GM18498 (cell line): ENCODE results near the gene COG7.

Source experiments
- ATAC-seq: cut with Tn5 transposase; IDR thresholded peaks from one replicate; pipeline ENCODE4 v1.9.1; 2021; ENCODE audit warnings: mild to moderate bottlenecking, moderate library complexity; ENCODE audit not compliant: unreplicated experiment

Gene COG7

DNA sequence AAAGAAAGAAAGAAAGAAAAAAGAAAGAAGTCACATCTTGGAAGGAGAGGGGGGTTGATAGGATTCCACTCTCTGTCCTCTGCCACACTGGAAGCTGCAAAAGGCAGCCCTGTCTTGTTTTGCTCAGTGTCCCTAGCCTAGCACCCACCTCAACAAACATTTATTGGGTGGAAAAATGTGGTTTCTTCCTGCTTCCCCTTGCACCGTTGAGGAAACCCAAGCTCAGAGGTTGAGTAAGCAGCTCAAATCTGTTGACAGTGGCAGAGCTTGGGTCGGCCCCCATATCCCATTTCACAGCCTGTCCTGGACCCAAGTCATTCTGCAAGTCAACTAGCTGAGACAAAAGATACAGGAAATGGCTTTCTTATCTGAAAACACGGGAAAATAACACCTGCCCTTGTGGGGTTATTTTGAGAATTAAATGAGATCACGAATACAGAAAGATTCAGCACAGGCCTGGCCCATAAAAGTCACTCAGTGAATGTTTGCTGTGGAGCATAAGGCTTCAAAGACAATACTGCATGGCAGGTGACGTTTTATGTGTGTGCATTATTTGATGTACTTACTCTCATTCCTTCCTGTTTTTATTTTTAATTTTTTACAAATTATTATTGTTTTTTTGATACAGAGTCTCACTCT lies 87.3 kb downstream of the COG7 start:
- no peak for ATAC-seq

DNA sequence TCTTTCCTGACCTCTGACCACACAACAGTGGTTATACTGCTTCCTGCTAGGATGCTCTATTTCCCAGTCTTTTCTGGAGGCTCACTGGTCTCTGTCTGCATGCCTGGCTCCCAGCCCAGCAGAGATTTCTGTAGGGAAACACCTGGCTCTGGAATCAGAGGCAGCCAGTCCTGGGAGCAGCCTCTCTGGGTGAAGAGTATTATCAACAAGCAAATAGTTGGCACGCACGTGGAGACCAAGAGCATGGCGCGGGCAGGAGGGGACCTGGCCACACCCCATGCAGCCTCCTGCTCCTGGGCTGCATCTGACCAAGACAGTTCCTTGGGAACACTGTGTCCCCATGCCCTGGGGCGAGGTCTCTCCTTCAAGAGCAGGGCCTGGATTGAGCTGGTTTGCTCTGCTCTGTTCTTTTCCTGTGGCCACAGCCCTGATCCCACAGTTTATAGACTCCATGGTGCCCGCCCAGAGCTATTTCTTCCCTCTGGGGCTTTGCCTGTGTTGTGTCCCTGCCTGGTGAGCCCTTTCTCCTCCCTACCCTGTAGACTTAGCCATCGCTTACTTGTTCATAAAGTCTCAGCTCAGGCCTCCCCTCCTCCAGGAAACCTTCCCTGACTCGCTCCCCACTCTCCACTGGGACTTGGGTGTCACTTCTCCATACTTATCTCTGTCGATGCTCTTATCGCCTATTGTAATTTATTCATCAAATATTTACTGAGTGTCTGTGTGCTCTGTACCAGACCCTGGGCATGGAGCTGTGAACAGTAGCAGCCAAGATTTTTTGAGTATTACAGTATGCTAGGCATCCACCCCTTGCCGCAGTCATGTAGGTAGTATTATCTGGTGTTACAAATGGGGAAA lies 90.3 kb downstream of the COG7 start:
- ATAC-seq, result no peak

DNA sequence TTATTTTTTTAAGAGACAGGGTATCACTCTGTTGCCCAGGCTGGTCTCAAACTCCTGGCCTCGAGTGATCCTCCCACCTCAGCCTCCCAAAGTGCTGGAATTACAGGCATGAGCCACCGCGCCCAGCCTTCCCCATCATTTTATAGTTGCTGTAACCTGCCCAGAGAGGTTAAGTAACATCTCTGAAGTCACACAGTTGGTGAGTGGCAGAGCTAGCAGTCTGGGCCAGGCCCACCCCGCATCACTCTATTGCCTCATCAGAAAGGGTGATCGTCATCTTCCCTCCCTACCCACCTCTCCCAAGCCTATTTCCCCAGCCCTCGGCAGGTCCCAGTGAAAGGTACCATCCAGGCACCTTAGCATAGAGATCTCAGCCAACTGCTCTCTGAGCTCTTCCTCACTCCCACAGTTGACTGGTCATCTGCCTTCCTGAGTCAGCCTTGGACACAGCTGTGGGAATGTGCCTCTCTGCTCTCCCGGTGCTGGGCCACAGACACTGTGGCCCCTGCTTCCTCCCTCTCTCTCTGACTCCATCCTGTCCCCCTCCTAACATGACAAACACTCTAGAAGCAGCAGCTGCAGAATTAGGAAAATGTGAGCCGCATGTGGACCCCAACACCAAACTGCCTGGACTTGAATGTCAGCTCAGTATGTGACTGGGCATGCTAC lies 93.8 kb downstream of the COG7 start:
- no peak for ATAC-seq

DNA sequence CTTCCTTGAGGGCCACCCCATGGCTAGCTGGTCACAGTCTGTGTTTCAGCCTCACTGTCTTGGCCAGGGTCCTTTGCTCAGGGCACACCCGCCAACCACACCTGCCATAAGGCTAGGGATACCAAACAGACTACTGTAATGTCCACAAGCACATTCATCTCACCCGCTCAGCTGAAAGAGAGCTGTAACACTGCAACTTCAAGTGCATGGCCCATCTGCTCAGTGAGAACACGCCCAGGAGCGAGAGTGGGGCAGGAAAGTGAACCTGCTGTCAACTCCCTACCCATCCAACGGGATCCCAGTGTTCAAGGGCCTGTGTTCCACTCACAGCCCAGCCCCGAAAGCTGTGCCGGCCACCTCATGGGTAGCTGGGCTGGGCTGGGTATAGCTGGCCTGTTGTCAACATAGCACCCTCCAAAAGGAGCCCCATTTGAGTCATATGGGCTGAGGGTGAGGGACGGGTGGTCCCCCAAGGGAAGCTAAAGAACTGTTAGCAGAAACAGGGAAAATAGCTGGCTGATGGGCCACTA lies 95.2 kb downstream of the COG7 start:
- ATAC-seq, result no peak

DNA sequence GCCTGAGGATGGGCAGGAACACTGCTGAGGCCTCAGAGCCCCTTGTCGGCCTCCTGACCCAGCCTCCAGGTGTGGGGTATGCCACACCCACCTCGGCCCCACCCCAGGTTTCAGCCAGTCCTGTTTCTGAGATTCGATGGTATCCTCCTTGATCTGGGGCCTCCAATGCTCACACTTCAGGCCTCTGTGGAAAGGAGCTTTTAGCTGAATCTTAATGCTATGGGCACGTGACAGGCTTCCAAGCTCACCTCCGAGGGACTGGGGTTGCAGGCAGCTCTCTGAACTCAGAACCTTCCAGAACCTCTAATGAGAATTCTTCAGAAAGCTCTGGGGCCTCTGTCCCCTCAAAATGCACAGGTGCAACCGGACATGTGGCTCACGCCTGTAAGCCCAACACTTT lies 96.0 kb downstream of the COG7 start:
- no peak for ATAC-seq

DNA sequence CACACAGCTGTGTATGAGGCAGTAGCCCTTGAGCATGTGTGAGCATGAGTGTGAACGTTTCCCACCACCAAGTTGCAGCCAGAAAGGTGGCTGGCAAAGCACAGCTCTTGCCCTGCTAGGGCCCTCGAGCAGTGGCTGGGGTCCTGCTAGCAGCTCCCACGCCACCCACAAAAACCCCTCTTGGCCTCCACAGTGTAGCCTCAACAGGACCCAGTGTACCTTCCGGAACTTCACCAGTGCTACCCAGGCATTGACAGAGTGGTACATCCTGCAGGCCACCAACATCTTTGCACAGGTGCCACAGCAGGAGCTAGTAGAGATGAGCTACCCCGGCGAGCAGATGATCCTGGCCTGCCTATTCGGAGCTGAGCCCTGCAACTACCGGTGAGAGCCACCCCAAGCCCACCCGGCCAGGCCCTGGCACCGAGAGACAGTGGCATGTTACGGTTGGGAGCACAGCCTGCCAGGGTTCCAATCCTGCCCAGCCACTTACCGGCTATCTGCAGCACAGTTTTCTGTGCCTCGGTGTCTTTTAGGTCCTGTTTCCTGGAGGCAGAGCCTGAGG lies 97.8 kb downstream of the COG7 start:
- ATAC-seq, result no peak

DNA sequence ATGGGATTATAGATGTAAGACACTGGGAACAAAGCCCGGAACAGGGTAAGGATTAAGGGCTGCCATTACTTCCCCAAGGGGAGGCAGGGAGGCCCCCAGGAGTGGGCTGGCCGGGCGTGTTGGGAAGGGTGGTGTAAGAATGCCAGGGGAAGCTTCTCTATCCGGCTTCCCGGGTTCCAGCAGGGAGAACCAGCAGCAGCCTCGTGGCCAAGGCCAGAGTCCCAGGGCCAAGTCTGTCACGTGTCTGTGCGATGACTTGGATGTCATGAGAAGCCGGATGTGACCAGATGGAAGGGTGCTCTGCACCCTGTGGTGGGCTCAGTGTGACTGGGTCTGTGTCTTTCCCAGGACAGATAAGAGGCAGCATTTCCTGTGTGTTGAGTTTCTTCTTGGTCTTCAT lies 98.7 kb downstream of the COG7 start:
- no peak for ATAC-seq

DNA sequence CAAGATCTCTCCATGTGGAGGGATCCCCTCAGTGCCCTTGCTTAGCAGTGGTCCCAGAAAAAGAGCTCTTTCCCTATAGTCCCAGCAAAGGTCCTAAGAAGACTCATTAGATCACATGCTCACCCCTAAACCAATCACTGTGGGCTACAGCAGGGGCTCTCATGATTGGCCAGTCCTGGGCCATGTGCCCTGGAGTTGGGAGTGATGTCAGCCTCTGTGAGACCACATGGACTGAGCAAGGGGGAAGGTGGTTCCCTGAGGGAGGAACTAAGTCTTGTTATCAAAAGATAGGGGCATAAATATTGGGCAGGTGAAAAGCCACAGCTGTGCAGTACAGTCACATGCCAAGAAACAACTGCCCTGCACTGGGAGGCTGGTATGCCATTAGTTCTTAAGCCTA lies 99.5 kb downstream of the COG7 start:
- ATAC-seq, result no peak

DNA sequence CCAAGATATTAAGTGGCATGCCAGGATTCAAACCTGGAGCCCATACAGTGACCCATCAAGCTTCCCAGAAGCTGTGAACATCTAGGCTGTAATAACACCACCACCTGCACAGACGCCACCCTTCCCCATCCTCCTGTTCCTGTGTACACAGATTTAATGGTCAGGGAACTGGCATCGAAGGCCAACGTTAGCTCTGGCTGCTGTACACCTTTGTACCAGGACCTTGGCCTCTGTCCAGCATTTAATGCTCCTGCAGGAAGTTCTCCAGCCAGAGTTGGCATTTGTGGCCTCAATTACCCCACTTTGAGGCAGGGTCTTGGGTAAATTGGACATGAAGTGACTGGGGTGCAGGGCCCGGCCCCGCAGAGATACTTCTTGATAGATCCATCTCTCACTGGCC lies 101.6 kb downstream of the COG7 start:
- no peak for ATAC-seq

DNA sequence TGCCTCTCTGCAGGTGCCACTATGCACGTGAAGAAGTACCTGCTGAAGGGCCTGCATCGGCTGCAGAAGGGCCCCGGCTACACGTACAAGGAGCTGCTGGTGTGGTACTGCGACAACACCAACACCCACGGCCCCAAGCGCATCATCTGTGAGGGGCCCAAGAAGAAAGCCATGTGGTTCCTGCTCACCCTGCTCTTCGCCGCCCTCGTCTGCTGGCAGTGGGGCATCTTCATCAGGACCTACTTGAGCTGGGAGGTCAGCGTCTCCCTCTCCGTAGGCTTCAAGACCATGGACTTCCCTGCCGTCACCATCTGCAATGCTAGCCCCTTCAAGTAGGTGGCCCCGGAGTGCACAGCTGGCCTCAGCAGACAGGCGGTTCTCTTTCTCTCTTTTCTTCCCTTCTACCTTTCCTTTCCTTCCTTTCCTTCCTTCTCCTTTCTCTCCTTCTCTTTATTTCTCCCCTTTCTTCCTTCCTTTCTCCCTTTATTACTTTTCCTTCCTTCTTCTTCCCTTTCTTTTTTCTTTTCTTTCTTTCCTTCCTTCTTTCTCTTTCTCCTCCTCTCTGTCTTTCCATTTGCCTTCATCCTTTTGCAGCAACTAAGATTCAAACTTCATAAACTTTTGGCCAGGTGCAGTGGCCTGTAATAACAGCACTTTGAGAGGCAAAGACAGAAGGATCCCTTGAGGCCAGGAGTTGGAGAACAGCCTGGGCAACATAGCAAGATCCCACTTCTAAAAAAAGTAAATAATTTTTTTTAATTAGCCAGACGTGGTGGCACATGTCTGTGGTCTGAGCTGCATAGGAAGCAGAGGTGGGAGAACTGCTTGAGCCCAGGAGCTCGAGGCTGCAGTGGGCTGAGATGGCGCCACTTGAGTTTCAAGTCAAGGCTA lies 104.2 kb downstream of the COG7 start:
- no peak for ATAC-seq

DNA sequence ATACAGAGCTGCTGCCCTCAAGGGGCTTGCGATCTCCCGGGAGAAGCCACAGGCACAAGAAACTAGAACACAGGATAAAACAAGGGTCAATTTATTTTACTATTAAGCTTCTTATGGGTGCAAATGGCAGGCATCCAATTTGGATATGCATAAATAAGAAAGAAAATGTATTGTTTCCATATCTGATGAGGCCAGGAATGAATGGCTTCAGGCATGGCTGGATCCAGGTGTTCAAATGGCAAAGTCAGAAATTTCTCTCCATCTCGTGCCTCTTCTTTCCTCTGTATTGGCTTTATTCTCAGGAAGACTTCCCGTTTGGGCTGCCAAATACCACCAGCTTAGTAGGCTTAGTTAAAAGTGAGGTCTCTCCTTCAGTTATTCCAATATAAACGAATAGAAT lies 107.8 kb downstream of the COG7 start:
- no peak for ATAC-seq

DNA sequence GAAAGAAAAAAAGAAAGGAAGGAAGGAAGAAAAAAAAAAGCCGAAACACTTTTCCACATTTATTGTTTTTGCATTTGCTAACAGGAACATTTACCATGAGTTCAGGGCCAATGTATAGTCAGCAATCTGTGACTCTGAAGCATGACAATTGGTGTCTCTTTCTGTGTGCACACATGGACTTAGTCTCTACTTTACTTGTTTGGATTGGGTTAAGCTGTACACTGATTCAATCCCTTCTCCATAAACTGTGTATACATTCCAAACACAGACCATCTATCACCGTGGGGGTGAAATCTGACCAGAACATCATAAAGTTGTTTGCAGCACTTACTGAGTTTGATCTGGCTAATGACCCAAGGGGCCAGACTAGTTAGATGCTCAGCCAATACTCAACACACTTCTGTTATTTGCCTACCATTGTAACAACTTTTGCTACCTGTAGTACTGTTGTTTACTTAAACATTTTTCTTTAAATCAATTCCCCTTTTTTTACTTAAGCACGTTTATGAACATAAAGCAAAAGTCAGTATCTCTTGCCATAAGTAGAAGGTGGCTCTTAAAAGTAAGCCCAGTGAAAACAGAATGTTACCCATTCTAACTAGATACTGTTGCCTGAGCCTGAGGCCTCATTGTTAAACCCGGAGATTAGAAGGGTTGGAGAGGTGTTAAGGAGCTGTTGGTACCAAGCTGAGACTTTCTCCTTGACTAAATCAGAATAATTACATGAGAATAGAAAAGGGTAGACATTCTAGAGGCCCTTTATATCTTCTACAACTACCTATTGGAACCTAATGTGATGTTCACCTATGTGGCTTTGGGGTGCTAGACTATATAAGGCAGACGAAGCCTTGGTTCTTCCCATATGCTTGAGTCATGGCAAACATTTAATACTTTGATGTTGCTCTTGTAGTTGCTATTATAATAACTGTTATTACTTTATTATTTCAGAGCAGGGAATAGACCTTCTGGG lies 109.1 kb downstream of the COG7 start:
- ATAC-seq, result no peak

DNA sequence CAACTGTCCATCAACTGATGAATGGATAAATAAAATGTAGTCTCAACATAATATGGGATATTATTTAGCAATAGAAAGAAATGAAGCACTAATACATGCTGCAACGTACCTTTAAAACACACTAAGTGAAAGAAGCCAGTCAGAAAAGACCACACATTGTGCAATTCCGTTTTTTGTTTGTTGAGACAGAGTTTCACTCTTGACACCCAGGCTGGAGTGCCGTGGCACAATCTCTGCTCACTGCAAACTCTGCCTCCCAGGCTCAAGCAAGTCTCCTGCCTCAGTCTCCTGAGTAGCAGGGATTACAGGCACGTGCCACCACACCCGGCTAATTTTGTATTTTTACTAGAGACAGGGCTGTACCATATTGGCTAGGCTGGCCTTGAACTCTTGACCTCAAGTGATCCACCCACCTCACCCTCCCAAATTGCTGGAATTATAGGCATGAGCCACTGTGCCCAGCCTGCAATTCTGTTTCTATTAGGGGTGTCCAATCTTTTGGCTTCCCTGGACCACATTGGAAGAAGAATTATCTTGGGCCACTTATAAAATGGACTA lies 110.8 kb downstream of the COG7 start:
- ATAC-seq, result no peak

DNA sequence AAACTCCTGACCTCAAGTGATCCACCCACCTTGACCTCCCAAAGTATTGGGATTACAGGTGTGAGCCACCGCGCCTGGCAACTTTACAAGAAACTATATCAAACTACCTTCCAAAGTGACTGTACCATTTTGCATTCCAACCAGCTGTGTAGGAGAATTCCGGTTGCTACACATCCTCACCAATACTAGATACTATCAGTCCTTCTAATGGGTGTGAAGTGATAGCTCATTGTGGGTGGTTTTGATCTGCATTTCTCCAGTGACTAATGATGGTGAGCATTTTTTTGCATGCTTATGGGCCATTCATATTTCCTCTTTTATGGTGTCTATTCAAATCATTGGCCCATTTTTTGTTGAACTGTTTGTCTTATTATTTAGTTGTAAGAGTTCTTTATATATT lies 113.2 kb downstream of the COG7 start:
- no peak for ATAC-seq
